NCI-H2107 treated with DMSO at 0.1 percent for 48 hours (cell line): ENCODE measurements around the gene DAGLB.

Experiments used
- DNase-seq: peaks from one replicate; lab custom pipeline; 2025; ENCODE audit not compliant: unreplicated experiment; lab: John Stamatoyannopoulos, UW

Gene DAGLB

DNA sequence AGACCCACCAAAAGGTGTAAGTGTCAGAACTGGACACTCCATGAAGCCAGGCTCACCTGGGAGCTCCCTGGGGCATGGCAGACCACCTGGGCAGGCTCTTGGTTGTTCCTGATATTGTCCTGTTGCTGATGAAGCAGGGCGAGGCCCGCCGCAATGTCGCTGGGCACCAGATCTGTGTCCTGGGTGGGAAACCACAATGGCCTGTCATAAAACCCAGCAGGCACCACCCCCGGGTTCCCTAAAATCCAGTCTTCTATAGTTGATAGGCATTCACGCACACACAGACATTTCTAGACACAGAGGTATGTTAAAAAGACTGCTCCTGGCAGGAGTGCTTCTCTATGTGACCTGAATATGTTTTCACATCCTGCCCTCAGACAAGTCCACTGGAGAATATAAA lies 15.0 kb downstream of the DAGLB start:
- DNase-seq = no peak

DNA sequence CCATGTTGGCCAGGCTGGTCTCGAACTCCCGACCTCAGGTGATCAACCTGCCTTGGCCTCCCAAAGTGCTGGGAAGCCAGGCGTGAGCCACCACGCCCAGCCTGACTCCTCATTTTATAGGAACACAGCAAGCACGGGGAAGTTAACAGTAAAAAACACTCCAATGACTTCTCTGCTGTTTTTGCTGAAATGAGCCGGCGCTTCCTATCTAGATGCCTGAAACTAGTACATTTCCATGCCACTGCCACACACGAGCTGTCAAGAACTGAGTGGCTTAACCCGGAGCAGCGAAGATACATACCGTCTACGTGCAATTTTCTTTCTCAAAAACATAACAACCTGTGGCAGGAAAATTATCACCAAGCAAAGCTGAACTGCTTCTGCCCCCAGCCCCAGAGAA lies 16.8 kb downstream of the DAGLB start:
- DNase-seq = no peak

DNA sequence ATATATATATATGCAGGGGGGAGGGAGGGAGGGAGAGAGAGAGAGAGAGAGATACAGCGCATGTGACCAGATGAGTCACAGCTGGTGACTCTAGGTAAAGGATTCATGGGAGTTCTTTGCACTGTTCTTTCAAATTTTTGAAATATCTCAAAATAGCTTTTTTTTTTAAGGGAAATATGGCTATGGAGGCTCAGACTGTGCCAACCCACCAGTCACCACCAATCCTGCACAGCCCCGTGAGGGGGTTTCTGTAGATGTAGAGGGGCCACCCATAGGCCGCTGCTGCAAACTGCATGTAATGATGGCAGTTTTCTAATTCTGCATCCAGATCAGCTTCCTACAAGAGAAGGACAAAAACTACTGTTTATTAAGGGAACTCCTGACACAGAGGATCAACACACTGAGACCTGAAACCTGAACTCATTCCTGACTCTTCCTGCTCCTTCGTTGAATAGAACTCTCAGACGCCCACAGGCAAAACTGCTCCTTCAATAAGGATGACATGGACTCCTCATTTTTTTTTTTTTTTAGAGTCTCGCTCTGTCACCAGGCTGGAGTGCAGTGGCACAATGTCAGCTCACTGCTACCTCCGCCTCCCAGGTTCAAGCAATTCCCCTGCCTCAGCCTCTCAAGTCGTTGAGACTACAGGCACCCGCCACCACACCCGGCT lies 17.3 kb downstream of the DAGLB start:
- no peak for DNase-seq

DNA sequence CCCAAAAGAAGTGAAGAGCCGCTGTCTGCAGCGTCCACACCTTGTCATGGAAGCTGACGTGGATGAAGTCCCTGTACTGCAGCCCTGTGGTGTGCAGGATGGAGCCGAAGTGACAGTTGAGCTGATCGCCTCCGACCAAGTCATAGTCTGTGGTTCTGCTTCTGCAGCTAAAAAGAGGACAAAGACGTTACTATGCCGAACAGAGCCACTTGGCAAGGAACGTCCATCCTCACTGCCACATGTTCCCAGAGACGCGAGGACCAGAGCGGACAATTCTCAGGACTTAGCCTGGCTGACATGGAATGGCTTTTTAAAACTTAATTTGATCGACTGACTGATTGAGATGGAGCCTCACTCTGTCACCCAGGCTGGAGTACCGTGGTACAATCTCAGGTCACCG lies 21.8 kb downstream of the DAGLB start:
- no peak for DNase-seq

DNA sequence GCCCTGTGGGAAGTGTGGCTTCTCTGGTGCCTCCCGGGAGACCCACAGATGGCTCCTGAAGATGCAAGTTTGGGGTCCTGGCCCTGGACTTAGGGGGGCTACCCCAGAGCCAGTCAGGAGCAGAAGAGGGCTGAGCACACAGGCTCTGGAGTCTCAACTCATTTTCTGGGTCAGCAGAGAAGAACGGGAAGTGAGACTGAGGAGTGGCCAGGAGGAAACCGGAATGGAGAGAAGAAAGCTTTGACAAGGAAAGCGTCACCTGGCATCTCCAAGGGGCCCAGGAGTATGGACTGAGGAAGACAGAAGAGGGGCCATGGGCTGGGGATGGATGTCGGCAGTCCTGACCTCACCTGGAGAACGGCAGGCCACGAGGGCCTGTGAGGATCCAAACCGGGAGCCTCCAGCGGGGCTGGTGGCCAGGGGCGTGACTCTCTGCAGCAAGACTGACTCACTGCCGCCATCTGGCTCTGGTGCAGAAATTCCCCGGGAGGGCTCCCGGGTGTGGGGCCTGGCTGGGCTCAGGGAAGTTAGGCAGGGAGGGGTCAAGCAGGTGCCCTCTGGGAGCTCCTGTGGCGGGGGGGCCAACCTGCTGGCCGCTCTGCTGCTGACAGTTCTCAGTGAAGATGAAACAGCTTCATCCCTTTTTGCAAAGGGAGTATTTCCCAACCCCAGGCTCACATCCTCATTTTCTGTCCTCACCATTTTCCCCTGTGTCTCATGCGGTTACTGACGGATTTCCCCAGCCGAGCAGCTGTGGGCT lies 23.6 kb downstream of the DAGLB start:
- DNase-seq = no peak

DNA sequence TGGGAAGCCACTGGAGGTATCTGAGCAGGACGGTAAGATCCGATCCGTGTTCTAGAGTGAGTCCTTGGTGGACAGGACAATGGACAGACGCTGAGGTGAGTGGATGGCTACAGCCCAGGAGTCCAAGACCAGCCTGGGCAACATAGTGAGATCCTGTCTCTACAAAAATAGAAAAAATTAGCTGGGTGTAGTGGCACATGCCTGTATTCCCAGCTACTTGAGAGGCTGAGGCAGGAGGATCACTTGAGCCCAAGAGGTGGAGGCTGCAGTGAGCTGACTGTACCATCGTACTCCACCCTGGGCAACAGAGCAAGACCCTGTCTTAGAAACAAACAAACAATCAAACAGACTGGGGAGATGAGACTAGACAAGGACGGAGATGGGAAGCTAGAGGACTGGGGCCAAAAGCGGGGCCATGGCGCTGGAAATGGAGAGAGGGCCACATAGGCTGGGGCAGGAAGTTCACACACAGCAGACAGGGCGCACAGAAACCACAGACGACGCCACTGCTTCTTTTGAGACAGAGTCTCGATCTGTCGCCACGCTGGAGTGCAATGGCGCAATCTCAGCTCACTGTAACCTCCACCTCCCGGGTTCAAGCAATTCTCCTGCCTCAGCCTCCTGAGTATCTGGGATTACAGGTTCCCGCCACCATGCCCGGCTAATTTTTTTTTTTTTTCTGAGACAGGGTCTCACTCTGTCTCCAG lies 24.7 kb downstream of the DAGLB start:
- no peak for DNase-seq

DNA sequence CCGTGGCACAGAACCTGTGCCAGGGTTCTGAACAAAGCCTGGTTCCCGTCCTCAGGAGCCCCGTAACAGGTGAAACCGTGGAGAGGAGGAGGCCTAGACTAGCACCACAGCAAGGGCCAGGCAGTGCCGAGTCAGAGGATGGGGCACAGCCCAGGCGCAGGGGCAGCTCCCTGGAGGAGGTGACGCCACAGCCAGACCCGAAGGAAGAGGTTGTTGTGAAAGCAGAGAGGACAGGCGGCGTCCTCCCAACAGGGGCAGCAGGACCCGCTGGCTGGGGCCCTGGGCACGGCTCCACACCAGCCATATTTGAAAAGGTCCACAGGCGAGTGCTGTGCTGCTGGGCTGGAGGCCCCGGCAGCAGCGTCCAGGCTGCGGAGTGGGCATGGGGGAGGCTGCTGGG lies 25.7 kb downstream of the DAGLB start:
- no peak for DNase-seq

DNA sequence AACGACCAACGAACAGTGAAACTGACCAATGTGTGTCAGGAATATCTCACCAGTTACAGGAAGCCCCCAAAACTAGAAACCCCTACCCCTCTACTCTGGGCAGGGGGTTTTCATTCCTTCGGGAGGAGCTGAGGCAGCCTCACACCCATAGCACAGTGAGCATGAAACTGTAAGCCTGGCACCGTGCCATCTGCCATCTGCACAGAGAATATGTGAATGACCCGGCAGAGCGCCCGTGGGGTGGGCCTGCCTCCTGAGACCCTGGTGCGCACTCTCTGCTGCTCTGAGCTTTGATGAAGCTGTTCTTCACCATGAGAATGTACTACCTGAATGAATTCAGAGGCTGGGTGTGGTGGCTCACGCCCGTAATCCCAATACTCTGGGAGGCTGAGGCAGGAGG lies 27.1 kb downstream of the DAGLB start:
- DNase-seq = no peak

DNA sequence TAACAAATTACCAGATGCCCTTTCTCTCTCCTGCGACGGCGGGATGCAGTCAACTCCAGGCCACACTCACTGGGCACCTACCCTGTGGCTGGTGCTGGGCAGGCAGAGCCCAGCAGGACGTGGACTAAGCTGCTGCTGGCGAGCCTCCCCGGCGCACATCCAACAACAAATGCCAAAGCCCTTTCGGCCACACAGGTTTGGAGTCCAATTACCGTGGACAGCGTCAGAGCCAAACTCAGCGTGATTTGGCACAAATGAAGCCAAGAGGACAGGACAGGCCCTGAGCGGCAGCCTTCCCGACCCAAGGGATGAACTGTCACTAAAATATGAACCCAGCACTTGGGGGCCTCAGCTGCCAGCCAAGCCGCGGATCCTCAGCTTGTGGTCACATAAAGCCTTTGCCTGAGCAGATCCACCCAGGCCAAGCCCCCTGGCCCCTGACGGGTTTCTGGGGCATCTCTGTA lies 28.4 kb downstream of the DAGLB start:
- DNase-seq = no peak

DNA sequence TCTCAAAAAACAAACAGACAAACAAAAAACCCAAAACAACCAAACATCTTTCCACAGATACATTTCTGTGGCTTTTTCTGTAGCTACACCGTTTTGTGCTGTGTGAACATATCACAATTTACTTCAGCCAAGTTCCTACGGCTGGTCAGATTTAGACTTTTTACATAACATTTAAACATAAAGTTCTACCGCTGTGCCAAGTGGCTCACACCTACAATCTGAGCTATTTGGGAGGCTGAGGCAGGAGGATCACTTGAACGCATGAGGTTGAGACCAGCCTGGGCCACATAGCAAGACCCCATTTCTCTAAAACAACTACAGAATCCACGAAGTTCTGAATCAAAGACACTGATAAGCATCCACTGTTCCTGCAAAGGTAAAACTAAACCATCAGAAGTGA lies 30.3 kb downstream of the DAGLB start:
- DNase-seq = no peak

DNA sequence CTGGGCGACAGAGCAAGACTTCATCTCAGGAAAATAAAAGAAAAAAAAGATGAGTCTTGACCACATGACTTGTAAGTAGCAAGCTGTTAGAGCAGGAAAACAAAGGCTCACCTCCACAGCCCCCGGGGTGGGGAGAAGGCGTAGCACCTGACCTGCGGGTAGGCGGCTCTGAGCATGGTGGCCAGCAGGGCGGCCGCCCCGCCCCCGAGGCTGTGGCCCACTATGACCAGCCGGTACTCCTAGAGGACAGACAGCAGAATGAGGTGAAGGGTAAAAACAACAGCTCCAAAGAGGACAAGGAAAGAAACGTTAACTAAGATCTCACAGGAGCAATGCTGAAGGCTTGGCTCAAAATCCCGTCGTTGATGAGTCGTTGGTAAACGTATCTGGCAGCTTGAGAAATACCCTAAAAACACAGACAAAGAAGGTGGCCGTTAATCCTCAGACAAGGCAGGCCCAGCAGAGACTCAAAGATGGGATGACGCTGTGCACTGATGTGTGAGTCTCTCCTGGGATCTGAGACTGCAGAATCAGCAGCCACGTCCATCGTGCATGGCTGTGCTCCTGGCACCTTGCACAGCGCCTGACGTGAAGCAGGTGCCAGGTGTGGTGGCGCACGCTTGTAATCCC lies 31.1 kb downstream of the DAGLB start:
- no peak for DNase-seq

DNA sequence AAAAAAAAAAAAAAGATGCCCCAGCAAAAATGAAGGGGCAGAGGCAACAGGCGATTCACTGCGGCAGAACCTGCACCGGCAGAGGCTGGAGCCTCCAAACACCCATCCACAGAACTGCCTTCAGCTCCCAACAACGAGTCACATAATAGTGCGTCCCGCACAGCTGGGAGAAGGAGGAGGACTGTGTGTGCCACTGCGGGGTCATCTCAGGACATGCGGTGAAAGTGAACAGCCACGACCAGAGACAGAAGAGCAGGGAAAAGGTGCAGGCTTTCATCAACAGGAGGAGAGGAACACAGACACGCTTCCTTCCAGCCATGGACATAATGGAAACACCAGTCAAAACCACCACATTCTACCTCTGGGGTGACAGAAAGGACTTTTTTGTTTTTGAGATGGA lies 34.1 kb downstream of the DAGLB start:
- no peak for DNase-seq

DNA sequence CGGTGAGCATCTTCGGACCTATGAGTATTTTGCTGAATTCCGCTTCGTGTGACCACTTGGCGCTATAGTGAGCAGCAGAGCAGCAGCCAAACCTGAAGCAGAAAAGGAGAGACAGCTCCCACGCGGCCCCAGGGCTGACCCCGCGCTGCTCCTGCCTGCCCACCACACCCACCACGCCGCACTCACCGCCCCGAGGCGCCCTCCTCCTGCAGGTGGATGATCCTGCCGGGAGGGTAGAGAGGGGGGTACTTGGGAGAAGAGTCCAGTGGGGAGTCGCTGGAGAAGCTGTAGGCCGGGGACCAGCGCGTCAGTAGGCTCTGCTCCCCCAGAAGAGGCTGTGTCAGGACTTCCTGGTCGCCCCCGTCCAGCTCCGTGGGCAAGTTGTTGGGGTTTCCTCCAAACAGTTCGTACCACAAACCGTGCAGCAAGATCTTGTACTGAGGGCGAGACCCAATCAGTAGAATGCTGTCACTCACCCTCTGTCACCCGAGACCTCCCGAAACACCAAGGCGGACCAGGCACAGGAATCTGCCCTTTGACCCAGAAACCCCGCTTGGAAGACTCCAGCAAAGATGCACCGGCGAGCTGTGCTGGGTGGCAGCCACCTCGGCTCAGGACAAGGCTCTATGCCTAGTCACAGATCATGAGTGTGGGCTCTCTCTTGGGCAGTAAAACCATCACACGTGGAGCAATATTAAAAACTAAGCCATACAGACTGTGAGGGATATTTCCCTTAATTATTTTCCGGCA lies 37.6 kb downstream of the DAGLB start:
- DNase-seq = no peak

DNA sequence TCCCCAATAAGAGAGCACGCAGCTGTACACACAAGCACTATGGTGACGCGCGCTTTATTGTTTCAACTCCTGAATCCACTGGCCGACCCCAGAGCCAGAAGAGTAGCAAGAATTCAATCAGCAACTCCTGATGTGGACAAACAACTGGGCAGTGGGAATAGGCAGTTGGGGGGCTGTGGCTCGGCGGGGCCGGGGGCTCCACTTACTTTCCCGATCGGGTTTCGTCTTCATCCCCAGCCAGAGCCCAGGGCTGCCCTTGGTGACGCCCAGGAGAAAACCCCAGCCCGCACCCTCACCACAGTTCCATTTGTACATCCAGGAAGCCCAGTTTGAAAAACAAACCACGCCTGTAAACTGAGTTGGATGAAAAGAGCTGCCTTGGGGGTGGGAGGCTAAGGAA lies 38.7 kb downstream of the DAGLB start:
- no peak for DNase-seq

DNA sequence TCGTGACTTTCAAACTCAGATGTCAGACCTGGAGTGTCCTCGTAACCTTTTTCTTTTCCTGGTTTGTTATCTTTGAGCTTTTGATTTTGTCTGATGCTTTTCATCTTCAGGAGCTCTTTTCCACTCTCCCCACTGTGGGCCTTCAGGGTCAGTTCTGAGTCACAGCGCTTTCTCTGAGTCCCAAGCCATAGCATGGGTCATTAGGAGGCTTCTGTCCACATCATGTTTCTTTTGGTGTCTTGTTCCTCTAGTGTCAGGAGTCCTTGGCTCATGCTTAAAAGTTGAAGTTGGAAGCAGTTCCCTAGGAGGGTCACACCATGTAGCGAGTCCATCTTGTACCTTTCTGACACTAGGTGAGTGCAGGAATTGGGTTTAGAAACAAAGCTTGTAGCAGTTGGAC lies 40.3 kb downstream of the DAGLB start:
- DNase-seq = no peak

DNA sequence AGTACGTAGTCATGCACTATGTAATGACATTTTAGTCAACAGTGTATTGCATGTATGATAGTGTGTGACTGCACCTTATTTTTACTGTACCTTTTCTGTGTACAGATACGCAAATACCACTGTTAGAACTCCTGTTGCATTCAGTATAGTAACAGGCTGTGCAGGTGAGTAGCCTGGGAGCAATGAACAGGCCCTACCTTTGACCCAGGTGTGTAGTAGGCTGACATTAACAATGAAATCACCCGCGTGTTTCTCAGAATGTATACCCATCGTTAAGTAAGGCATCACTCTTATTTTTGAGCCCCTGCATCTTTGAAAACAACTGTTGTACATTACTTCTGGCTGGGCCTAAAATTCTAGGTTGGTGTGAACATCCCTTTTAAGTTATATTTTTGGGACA lies 41.6 kb downstream of the DAGLB start:
- no peak for DNase-seq

DNA sequence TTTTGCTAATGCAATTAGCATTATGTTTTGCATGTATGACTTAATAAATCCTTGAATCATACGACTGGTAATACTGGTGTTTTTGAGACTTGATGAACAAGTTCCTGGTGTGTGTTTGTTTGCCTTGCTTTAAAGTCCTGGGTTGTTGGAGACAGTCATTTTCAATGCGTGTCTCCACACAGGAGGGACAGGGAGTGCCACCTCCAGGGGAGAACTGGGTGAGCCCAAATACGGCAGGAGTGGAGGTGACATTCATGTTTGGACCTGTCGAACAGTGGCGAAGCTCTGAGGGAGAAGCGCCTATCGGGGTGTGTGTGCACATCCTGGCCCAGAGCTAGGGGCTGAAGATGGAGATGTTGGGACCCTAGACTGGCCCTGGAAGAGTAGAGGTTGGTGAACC lies 43.8 kb downstream of the DAGLB start:
- DNase-seq = no peak

DNA sequence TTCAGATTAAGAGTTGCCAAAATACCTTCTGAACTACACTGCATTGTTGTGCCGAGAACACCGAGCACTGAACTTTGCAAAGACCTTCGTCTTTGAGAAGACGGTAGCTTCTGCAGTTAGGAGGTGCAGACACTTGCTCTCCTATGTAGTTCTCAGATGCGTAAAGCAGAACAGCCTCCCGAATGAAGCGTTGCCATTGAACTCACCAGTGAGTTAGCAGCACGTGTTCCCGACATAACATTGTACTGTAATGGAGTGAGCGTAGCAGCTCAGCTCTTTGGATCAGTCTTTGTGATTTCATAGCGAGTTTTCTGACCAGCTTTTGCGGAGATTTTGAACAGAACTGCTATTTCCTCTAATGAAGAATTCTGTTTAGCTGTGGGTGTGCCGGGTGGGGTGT lies 45.0 kb downstream of the DAGLB start:
- DNase-seq = no peak

DNA sequence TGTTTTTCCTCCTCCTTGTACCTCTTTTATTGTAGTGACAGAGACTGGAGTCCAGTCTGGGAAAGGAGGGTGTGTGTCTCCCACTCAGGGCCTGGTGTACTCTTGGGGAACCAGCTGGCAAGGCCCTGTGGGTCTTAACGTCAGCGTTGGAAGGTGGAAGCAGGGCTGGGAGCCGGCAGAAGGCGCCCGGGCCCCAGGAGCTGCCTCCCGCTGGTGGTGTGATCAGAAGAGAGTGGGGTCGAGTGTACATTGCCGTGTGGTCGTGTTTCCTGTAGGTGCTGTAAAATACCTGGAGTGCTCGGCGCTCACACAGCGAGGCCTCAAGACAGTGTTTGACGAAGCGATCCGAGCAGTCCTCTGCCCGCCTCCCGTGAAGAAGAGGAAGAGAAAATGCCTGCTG lies 45.7 kb downstream of the DAGLB start:
- no peak for DNase-seq

DNA sequence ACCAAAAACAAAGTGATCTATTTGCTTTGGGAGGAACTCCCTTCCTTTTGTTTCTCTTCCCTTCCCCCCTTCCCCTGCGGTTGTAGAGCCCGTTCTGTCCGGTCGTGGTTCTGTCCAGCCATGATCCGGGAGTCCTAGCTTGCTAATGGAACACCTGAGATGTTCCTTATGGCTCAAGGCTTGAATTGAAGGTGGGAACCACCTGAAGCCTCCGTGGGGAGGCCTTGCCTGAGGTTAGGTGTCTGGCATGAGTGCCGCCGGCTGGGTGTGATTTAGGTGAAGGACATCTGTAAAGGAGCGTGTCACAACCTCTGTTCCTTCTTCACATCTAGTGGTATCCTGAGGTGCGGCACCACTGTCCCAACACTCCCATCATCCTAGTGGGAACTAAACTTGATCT lies 46.2 kb downstream of the DAGLB start:
- no peak for DNase-seq
